ENCODE measurements around the gene ZFP30.
"Not testable (repeated sequence)": the region's sequence is repeated elsewhere in the genome, so short reads cannot be mapped to it uniquely, and the experiment has no call there.

Gene ZFP30

GRCh38 chr19:37683520-37683919 is 28.3 kb upstream of the ZFP30 start:
- no peak for TF ChIP-seq CTCF (IDR thresholded peaks at IDR 0.05)
- TF ChIP-seq ZFX (IDR thresholded peaks at IDR 0.05; ENCODE audit: borderline replicate concordance), result no peak
- no peak overlapping the region for H3K27ac ChIP-seq

GRCh38 chr19:37669450-37669914 is 14.2 kb upstream of the ZFP30 start:
- H3K27ac ChIP-seq, result no peak overlapping the region
- no peak for TF ChIP-seq CTCF (IDR thresholded peaks at IDR 0.05)
- TF ChIP-seq ZFX (IDR thresholded peaks at IDR 0.05; ENCODE audit: borderline replicate concordance), result no peak

- H3K27ac ChIP-seq, result not testable (repeated sequence)
Measured at GRCh38 chr19:37657157-37657556, 1.9 kb upstream of the ZFP30 start.

- peak overlapping the region; percentile 93 for H3K27ac ChIP-seq
- TF ChIP-seq CTCF (IDR thresholded peaks at IDR 0.05) (no peak), ZFX (IDR thresholded peaks at IDR 0.05; ENCODE audit: borderline replicate concordance) (no peak)
Measured at GRCh38 chr19:37655689-37656371, 565 bp upstream of the ZFP30 start.

GRCh38 chr19:37654629-37655300 is 500 bp downstream of the ZFP30 start:
- no peak for TF ChIP-seq CTCF (IDR thresholded peaks at IDR 0.05)
- TF ChIP-seq ZFX (IDR thresholded peaks at IDR 0.05; ENCODE audit: borderline replicate concordance), result no peak
- peak overlapping the region; percentile 93 for H3K27ac ChIP-seq

GRCh38 chr19:37654118-37654517 is 1.1 kb downstream of the ZFP30 start:
- H3K27ac ChIP-seq, result peak overlapping the region; percentile 93
- no peak for TF ChIP-seq CTCF (IDR thresholded peaks at IDR 0.05)
- TF ChIP-seq ZFX (IDR thresholded peaks at IDR 0.05; ENCODE audit: borderline replicate concordance), result no peak

- H3K27ac ChIP-seq, result no peak overlapping the region
- TF ChIP-seq CTCF (IDR thresholded peaks at IDR 0.05) (no peak), ZFX (IDR thresholded peaks at IDR 0.05; ENCODE audit: borderline replicate concordance) (no peak)
Measured at GRCh38 chr19:37635076-37636056, 19.9 kb downstream of the ZFP30 start.
